ENCODE measurements around the gene CALU. TPM values are rescaled to one million over a fixed set of nuclear protein-coding genes. Genes with fewer than 3 reads are reported as not detected.

The CALU gene
- total RNA-seq, 1 experiment from 2014 or later: 168 TPM

DNA sequence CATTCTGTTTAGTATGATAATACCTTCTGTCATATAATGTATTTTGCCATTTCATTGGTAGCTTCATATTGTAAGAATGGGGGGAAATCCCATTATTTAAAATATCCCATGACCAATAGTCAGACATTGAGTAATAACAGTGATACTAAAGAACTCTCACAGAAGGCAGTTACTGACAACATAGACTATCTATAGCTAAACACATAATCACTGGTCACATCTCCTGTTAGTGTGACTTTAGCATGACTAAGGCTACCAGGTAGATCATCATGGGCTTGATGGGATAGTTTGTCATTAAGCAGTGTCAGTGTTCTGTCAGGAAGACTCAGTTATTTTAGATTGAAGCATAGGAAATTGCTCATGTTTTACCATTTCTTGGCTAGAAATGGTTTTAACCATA, 20.1 kb downstream of the CALU start:
- Histone ChIP-seq H2AK5ac (ENCODE audit: insufficient read length, low read length) (no peak overlapping the region), H4K5ac (ENCODE audit: insufficient read length, low read depth, low read length) (no peak overlapping the region)

More for the DNA sequence above, 20.1 kb downstream of the CALU start:
- no peak overlapping the region for H3K14ac ChIP-seq (ENCODE audit: insufficient read depth, low read length)
- H4K20me1 ChIP-seq (ENCODE audit: control insufficient read depth, insufficient read depth, insufficient read length): no peaks in the 10 kb centered on the region
- no peak overlapping the region for H2AFZ ChIP-seq (ENCODE audit: low read length)
- no peak overlapping the region for H2BK20ac ChIP-seq (ENCODE audit: low read depth, low read length, poor library complexity, severe bottlenecking)
- no peaks in the 10 kb centered on the region for H3K4me1 ChIP-seq (ENCODE audit: insufficient read depth, low read length)
- no peaks in the 10 kb centered on the region for H3K27me3 ChIP-seq (ENCODE audit: insufficient read depth, low read length)
- H3K36me3 Mint-ChIP-seq (ENCODE audit: insufficient read depth in 1 of 3, low read depth in 3 of 3): peaks cover 23 to 81% (median 72%) of the 10 kb centered on the region in 3 experiments; a peak in 6 of 7 replicates
- H2BK5ac ChIP-seq (ENCODE audit: insufficient read length, low read length): no peak overlapping the region
- no peak overlapping the region for H3K18ac ChIP-seq (ENCODE audit: insufficient read length, low read depth, low read length)
- H3K4me3 Mint-ChIP-seq: no peak overlapping the region
- H3K79me1 ChIP-seq (ENCODE audit: insufficient read depth, low read depth, low read length, poor library complexity, severe bottlenecking): no peaks in the 10 kb centered on the region
- no peaks in the 10 kb centered on the region for H3K9me3 Mint-ChIP-seq
- no peaks in the 10 kb centered on the region for H3K4me1 Mint-ChIP-seq
- H2BK15ac ChIP-seq (ENCODE audit: low read depth, low read length): no peak overlapping the region
- TF ChIP-seq, protein P1, sequence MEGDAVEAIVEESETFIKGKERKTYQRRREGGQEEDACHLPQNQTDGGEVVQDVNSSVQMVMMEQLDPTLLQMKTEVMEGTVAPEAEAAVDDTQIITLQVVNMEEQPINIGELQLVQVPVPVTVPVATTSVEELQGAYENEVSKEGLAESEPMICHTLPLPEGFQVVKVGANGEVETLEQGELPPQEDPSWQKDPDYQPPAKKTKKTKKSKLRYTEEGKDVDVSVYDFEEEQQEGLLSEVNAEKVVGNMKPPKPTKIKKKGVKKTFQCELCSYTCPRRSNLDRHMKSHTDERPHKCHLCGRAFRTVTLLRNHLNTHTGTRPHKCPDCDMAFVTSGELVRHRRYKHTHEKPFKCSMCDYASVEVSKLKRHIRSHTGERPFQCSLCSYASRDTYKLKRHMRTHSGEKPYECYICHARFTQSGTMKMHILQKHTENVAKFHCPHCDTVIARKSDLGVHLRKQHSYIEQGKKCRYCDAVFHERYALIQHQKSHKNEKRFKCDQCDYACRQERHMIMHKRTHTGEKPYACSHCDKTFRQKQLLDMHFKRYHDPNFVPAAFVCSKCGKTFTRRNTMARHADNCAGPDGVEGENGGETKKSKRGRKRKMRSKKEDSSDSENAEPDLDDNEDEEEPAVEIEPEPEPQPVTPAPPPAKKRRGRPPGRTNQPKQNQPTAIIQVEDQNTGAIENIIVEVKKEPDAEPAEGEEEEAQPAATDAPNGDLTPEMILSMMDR (conservative IDR thresholded peaks at IDR 0.05): no peak
- H3K23me2 ChIP-seq (ENCODE audit: insufficient read length, low read depth, low read length, poor library complexity, severe bottlenecking): no peaks in the 10 kb centered on the region
- no peaks in the 10 kb centered on the region for H3K27me3 Mint-ChIP-seq (ENCODE audit: low read depth)
- H3K4me2 ChIP-seq (ENCODE audit: insufficient read depth, insufficient read length, low read length): no peak overlapping the region
- no peaks in the 10 kb centered on the region for H3K79me2 ChIP-seq (ENCODE audit: insufficient read depth, low read length)
- no peak overlapping the region for H3K27ac Mint-ChIP-seq
- DNase-seq: no peak
- H3T11ph ChIP-seq (ENCODE audit: low read length): no peak overlapping the region
- no peaks in the 10 kb centered on the region for H3K9me3 ChIP-seq (ENCODE audit: control insufficient read depth, low read depth, low read length)
- H3K27ac ChIP-seq (ENCODE audit: insufficient read length, low read depth, low read length): no peak overlapping the region
- H4K91ac ChIP-seq (ENCODE audit: insufficient read length, low read depth, low read length): no peak overlapping the region
- H2BK120ac ChIP-seq (ENCODE audit: low read depth, low read length, poor library complexity, severe bottlenecking): no peak overlapping the region
- H3K56ac ChIP-seq (ENCODE audit: insufficient read length, low read depth, low read length): no peak overlapping the region
- no peak overlapping the region for H2BK12ac ChIP-seq (ENCODE audit: insufficient read length, low read depth, low read length)
- no peak overlapping the region for H3K9ac ChIP-seq (ENCODE audit: extremely low read depth, insufficient read length, low read length)
- no peak overlapping the region for H4K8ac ChIP-seq (replicated peaks; ENCODE audit: insufficient read length, low read depth, low read length)
- no peak overlapping the region for H3K4ac ChIP-seq (ENCODE audit: low read depth, low read length)
- no peak overlapping the region for H3K23ac ChIP-seq (ENCODE audit: insufficient read length, low read depth, low read length)

Data from H9 (cell line).